NOMO-1 treated with dmso at 0.1 percent for 144 hours (cell line): Measurements from ENCODE around the gene LYPLAL1.
"Not testable (repeated sequence)": the region's sequence is repeated elsewhere in the genome, so short reads cannot be mapped to it uniquely, and the experiment has no call there.

Source experiments
- DNase-seq: peaks from one replicate; lab custom pipeline; 2025; ENCODE audit not compliant: unreplicated experiment; lab: John Stamatoyannopoulos, UW

The LYPLAL1 gene

DNA sequence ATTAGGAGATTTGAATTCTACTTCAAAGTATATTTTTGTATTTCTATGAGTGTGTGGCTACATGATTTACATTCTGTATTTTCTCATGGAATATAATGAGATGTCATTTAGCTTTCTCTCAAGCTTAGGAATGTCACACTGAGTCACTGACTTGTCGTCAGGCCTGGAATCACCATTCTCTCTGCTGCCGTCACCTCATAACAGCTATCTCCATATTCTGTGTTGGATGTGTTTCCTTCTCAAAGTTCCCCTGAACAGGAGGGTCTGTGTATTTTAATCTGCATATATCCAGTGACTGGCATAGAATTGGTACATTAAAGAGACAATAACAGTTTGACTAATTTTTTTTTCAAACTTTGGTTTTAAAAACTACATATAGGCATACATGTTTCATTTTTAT is 35.9 kb downstream of the LYPLAL1 start:
- DNase-seq, result no peak

DNA sequence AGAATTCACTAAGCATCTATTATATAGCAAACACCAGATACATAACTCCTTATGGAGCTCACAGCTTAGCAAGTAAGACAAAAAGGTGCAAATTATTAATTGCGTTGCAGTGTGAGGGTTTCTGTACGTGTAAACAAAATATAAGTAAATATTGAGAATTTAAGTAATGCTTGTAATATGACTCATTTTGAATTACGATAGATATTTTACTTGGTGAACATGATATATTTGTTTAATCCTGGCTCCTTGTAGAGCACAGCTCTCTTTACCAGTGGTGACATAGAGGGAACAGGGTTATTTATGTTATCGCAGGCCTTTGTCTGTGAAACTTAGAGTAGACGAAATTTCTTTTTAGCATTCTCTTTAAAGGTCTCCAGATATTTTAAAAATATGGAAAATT is 36.4 kb downstream of the LYPLAL1 start:
- DNase-seq, result no peak

DNA sequence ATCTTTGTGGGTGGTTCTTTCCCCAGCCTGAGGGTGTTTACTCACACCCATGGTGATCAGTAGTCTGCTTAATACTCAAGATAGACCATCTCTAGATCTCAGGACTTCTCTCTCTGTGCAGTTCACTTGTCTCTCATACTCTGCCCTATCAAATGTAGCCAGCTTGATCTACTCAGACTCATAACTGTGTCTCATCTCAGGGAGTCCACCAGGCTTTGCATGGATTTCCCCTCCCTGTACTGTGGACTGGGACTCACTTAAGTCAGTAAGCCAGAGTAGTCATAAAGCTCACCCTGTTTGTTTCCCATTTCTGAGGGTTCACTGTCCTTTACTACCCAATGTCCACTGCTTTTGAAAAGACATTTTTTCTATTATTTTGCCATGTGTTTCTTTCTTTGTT is 41.8 kb downstream of the LYPLAL1 start:
- no peak for DNase-seq

DNA sequence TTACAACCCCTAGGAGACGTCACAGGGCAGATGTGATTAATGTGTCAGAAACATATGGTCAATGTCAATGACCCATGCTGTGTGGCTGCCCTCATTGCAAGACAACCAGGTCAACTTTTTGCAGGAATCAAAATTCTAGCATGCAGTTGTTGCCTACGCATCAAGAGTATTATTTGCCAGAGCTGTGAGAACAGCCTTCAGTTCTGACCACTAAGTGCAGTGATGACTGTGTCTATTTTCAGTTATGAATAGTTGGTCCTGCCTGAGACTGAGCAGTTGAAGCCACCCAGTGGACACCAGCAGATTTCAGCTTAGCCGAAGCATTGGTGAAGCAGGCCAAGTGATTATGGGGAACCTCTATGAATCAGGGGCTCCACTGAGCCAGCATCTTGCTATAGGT is 47.3 kb downstream of the LYPLAL1 start:
- DNase-seq, result no peak

DNA sequence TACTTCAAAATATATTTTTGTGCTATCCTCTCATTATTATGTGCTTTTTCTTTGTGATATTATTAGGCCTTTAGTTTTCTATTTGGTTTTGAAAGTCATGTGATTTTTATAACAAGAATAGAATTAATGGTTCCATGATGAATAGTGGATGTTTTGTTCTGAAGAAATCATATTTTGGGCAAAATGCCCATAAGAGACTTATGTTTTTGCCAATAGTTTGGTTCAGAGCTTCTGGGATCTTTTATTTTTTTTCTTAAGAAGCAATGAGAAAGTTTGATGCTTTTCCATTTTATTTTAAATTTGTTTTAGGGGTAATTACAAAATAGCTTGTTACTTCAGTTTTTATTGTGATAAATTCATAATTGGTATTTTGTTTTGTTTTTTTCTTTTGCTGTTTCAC is 49.8 kb downstream of the LYPLAL1 start:
- DNase-seq, result no peak

DNA sequence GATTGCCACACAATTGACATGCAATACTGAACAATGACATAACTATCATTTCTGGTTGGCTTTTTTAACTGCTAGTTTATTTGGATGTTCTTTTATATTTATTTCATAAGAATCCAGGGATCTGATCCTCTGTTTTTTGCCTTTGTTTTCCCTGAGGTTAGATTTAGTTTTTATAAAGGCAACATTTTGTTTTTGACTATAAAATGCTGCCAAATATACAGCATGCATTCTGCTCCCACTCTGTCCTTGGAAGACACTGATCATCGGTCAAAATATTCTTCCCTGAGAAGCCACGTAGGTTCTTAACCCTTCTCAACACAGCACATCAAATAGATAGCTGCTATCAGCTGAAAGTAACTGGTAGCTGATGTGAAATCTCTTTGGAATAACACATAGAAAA is 52.5 kb downstream of the LYPLAL1 start:
- no peak for DNase-seq

DNA sequence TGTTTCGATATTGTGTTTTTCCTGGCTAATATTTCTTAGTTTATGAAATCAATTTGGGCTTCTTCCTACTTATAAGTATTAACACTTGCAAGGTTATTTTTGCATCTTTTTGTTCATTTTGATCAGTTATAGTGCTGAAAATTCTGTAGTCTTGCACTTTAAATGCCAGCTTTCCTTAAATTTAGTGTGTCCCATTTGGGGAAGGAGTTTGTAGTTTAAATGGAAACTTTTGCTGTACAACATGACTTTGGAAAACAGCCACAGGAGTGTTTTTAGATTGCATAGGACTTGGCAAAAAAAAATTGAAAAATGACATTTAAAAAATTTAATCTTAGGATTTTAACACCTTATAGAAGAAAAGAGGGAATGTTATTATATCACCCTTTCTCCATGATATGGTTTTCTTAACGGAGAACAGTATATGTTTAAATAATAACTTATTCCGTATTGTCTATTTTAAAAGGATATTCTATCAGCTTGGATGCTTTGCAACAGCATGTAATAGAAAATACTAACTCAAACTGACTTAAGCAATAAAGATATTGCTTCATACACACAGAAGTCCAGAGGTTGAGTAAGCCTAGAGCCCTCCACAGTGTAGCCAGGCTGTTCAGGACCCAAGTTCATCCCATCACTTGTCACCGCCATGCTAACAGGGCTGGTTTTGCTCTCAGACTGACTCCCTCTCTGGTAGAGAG is 53.8 kb downstream of the LYPLAL1 start:
- no peak for DNase-seq

DNA sequence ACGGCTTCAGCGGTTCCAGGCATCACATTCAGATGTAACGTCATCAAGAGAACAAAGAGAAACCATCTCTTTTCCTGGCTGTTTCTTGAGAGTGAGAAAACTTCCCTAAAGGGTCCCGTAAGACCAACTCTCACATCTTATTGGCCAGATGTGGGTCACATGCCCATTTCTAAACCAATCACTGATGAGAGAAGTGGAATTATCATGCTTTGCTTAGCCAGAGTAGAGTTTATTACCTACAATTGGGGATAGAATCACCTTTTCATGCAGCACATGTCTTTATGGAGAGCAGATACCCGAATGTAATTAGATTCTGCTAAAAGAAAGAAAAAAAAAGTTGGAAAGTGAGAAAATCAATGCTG is 54.4 kb downstream of the LYPLAL1 start:
- no peak for DNase-seq

DNA sequence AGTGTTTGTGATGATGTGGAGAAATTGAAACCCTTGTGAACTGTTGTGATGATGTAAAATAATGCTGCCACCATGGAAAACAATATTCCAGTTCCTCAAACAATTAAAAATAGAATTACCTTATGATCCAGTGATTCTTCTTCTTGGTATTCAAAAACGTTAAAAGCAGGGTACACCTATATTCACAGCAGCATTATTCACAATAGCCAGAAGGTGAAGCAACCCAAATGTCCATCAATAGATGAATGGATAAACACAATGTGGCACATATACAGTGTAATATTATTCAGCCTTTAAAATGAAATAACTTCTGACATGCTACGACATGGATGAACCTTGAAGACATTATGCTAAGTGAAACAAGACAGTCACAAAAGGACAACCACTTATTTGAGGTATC is 59.2 kb downstream of the LYPLAL1 start:
- DNase-seq, result no peak

DNA sequence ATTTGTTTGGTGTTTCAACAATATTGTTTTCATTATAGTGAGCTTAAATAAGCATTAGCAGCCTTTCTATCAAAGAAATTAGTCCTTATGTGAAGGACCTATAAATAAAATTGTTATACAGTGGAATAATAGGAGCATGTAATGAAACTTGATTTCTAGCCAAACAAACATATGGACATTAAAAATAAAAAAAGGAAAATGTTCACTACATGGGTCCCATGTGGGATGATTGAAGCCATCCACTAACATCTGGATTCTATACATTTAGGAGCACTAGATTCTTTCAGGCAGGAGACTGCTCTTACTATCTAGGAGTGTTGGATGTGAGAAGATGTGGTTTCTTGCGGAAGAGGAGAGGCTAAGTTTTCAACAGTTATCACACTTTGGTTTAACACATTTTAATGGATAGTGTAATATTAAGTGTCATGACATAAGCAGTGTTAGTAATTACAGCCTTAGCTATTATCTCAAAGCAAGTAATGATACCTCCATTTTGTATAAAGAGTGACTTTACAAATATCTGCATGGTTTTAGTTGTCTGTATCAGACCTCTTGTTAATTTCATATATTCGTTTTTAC is 62.3 kb downstream of the LYPLAL1 start:
- no peak for DNase-seq

DNA sequence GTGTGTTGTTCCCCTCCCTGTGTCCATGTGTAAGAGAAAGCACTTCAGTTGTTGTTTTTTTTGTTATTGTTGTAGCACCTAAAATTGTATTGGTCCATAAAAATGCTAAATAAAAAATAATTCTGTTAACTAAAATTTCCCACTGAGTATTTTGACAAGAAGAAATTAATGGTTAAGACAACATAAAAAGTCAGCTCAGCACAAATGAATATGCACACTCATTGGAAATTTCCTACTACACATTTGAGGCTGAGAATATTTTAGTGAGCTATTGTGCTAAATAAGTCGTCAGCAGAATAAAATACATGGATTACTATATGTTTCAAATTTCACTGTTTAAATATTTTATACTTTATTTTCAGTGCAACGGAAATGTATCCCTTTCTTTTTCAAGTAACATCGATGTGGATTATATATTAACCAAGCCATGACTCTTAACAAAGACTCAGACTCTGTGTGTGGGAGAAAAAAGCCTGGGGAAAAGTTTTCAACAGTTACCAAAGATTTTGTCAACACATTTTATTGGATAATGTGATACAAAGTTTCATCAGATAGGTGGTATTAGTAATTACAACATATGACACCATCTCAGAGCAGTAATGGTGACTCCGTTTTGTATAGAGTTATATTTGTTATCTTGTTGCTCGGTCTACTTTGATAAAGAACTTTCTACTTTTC is 63.4 kb downstream of the LYPLAL1 start:
- no peak for DNase-seq

DNA sequence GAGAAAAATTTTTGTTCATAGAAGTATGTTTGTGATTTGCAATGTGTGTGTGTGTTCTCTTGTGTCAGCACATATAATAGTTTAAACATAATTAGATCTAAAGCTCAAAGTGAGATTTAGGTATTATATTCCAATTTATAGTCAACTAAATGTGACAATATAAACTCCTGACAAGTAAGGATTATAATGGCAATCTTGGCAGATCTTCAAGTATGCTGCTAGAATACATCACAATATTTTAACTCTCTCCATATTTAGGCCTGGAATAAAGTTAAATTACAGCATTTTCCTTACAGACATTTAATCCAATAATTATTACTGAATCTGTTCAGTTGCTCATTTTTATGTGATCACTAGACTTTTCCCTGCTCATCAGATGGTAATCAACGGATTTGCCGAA is 65.8 kb downstream of the LYPLAL1 start:
- no peak for DNase-seq

DNA sequence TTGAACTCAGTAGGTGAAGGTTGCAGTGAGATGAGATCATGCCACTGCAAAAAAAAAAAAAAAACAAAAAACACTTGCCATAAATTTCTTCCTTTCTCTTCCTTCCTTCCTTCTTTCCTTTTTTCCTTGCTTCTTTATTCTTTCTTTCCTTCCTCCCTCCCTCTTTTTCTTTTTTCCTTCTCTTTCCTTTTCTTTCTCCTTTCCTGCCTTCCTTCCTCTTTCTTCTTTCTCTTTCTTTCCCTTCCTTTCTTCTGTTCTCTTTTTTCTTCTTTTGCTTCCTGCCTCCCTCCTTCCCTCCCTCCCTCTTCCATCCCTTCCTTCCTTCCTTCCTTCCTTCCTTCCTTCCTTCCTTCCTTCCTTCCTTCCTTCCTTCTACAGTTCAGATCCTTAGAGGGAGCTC is 71.2 kb downstream of the LYPLAL1 start:
- no peak for DNase-seq

DNA sequence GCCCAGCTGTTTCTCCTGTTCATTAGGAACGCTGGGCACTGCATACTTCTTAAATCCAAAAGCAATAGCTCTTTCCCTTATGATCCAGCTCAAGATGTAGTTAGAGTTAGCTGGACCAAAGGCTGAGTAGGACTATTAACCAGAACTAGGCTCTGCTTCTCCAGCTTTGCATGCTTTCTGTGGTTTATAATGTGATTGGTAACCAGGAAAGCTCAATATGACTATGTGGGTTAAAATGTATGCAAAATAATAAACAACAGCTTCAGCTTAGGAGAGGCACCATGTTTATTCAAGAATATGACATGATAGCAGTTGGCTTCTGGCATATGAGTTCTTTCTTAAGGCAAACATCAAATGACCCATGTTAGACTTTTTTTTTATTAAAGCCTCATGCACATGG is 73.8 kb downstream of the LYPLAL1 start:
- DNase-seq, result no peak

DNA sequence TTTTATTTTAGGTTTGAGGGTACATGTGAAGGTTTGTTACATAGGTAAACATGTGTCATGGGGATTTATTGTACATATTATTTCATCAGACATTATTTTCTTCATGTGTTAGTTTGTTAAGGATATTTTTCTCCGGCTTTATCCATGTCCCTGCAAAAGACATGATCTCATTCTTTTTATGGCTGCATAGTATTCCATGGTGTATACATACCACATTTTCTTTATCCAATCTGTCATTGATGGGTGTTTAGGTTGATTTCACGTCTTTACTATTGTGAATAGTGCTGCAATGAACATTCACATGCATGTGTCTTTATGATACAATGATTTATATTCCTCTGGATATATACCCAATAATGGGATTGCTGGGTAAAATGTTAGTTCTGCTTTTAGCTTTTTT is 76.8 kb downstream of the LYPLAL1 start:
- not testable (repeated sequence) for DNase-seq

DNA sequence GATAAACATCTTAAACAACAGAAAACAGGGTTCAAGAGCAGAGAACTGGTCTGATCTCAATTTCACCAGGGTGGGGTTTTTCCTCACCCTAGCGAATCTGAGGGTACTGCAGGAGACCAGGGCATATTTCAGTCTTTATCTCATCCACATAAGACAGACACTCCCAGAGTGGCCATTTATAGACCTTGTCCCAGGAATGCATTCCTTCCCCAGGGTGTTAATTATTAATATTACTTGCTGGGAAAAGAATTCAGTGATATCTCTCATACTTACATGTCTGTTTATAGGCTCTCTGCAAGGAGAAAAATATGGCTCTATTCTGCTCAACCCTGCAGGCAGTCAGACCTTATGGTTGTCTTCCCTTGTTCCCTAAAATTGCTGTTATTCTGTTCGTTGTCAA is 84.1 kb downstream of the LYPLAL1 start:
- DNase-seq, result no peak

DNA sequence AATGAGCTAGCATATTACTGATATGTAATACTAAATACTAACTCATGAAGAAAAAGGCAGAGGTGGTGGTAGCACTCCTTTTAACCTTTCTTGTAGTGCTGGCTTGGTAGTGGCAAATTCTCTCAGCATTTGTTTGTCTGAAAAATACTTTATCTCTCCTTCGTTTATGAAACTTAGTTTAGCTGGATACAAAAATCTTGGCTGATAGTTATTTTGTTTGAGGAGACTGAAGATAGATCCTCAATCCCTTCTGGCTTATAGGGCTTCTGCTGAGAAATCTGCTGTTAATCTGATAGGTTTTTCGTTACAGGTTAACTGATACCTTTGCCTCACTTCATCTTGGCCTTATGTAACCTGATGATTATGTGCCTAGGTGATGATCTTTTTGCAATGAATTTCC is 87.8 kb downstream of the LYPLAL1 start:
- no peak for DNase-seq
